ENCODE measurements around the gene EIF4G1. TPM values are rescaled to one million over a fixed set of nuclear protein-coding genes. Genes with fewer than 3 reads are reported as not detected.

The EIF4G1 gene
- total RNA-seq, 1 donor from 2014 or later, result 381 TPM

- no peak for TF ChIP-seq CTCF (IDR thresholded peaks at IDR 0.05; ENCODE audit: insufficient read depth, low read length, poor library complexity, severe bottlenecking)
- no peak for DNase-seq (ENCODE audit: low read depth)
- no peak overlapping the region for H3K4me3 ChIP-seq (ENCODE audit: low read depth, low read length)
- H3K36me3 ChIP-seq (ENCODE audit: control insufficient read depth, insufficient read depth, low read length), result peaks cover 1% of the 10 kb centered on the region
- no peaks in the 10 kb centered on the region for H3K27me3 ChIP-seq (ENCODE audit: control insufficient read depth, insufficient read depth, low read length)
These were observed 37.9 kb downstream of the EIF4G1 start for GRCh38 chr3:184352149-184352785.

- no peaks in the 10 kb centered on the region for H3K27me3 ChIP-seq (ENCODE audit: control insufficient read depth, insufficient read depth, low read length)
- H3K4me3 ChIP-seq (ENCODE audit: low read depth, low read length), result no peak overlapping the region
- no peak for TF ChIP-seq CTCF (IDR thresholded peaks at IDR 0.05; ENCODE audit: insufficient read depth, low read length, poor library complexity, severe bottlenecking)
- H3K36me3 ChIP-seq (ENCODE audit: control insufficient read depth, insufficient read depth, low read length), result peaks cover 1% of the 10 kb centered on the region
- DNase-seq (ENCODE audit: low read depth), result no peak
These were observed 38.6 kb downstream of the EIF4G1 start for GRCh38 chr3:184352897-184353545.

DNA sequence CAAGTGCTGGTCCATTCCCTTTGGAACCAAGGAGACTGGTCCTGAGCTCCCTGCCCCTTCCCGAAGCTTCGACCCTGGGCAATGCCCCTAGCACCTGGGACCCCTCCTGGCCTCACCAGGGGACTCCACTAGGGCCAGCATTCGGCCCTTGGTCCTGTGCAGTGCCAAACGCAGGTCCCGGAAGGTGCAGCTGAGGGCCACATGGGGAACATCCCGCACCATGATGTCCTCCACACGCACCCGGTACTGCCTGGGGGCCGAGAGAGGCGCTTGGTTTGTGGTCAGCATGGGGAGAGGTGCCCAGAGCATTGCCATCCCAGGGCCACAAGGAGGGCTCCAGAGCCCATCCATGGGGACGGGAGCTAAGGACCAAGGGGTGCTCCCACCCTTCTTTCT is 39.1 kb downstream of the EIF4G1 start:
- Histone ChIP-seq H3K4me3 (ENCODE audit: low read depth, low read length) (no peak overlapping the region), H3K36me3 (ENCODE audit: control insufficient read depth, insufficient read depth, low read length) (peaks cover 1% of the 10 kb centered on the region), H3K27me3 (ENCODE audit: control insufficient read depth, insufficient read depth, low read length) (no peaks in the 10 kb centered on the region)
- no peak for TF ChIP-seq CTCF (IDR thresholded peaks at IDR 0.05; ENCODE audit: insufficient read depth, low read length, poor library complexity, severe bottlenecking)
- DNase-seq (ENCODE audit: low read depth), result no peak

- no peak overlapping the region for H3K4me3 ChIP-seq (ENCODE audit: low read depth, low read length)
- peaks cover 1% of the 10 kb centered on the region for H3K36me3 ChIP-seq (ENCODE audit: control insufficient read depth, insufficient read depth, low read length)
- H3K27me3 ChIP-seq (ENCODE audit: control insufficient read depth, insufficient read depth, low read length), result no peaks in the 10 kb centered on the region
- peak; percentile 91 for TF ChIP-seq CTCF (IDR thresholded peaks at IDR 0.05; ENCODE audit: insufficient read depth, low read length, poor library complexity, severe bottlenecking)
- DNase-seq (ENCODE audit: low read depth), result no peak
These were observed 39.8 kb downstream of the EIF4G1 start for GRCh38 chr3:184354121-184354728.

DNA sequence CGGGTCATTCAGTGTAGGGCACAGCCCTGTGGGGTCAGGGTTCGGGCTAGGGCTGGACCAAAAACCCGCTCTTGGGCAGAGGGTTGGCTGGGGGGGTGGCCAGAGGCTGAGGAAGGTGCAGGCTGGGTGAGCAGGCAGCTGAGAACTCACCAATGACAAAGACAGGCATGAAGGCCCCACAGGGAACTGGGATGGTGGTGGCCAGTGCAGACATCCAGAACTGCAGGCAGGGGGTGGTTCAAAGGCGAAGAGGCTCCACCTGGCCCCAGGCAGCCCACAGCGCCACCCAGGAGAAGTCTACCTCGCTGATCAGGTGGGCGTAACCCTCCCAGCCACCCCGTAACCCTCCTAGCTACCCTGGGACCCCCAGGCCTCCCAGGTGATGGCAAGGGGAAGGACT is 40.3 kb downstream of the EIF4G1 start:
- Histone ChIP-seq H3K36me3 (ENCODE audit: control insufficient read depth, insufficient read depth, low read length) (peaks cover 1% of the 10 kb centered on the region), H3K4me3 (ENCODE audit: low read depth, low read length) (no peak overlapping the region), H3K27me3 (ENCODE audit: control insufficient read depth, insufficient read depth, low read length) (no peaks in the 10 kb centered on the region)
- DNase-seq (ENCODE audit: low read depth), result no peak
- no peak for TF ChIP-seq CTCF (IDR thresholded peaks at IDR 0.05; ENCODE audit: insufficient read depth, low read length, poor library complexity, severe bottlenecking)
